Panc1 (cell line): Measurements from ENCODE around the gene MORN2. TPM values are rescaled to one million over a fixed set of nuclear protein-coding genes. Genes with fewer than 3 reads are reported as not detected.

Experiments
- ATAC-seq: fragments of 200-7000 bp; cut with Tn5 transposase; 2 replicates; pipeline ENCODE4 v1.9.1; 2020; ENCODE audit warnings: mild to moderate bottlenecking, moderate library complexity
- BruUV-seq: library from RNA; stranded (reverse); fragments of 400-500 nt; replicated peaks from 2 replicates; lab custom pipeline; 2021; lab: Mats Ljungman, UMichigan
- CTCF ChIA-PET: fragments of 300-600 bp; sonication (Branson Sonifier 250); formaldehyde crosslinking; loops from one replicate; lab custom pipeline; 2022; ENCODE audit warnings: antibody characterized with exemption; lab: Charles Lee
- POLR2A ChIA-PET: fragments of 300-600 bp; sonication (Branson Sonifier 250); formaldehyde crosslinking; loops from one replicate; lab custom pipeline; 2022; ENCODE audit warnings: antibody characterized with exemption; lab: Charles Lee
- DNase-seq: peaks from one replicate; pipeline ENCODE4 v3.0.0-alpha.2; 2010; ENCODE audit warnings: low read depth, low spot score
- H3K27ac ChIP-seq: 2 replicates; pipeline ENCODE4 v1.5.1; 2011; ENCODE audit warnings: mild to moderate bottlenecking, low read length, inconsistent platforms
- H3K27me3 ChIP-seq: fragments of 200-500 bp; sonication (Bioruptor generic); 2 replicates; pipeline ENCODE4 v1.6.0; 2014; ENCODE audit warnings: low read length, inconsistent platforms; ENCODE audit not compliant: control insufficient read depth, insufficient read depth
- H3K36me3 ChIP-seq: fragments of 200-500 bp; sonication (Bioruptor generic); 2 replicates; pipeline ENCODE4 v1.5.1; 2014; ENCODE audit warnings: inconsistent platforms, mild to moderate bottlenecking, low read length, moderate library complexity; ENCODE audit not compliant: control insufficient read depth, insufficient read depth
- H3K4me1 ChIP-seq: 2 replicates; pipeline ENCODE4 v1.5.1; 2011; ENCODE audit warnings: inconsistent platforms, mild to moderate bottlenecking, low read length, moderate library complexity; ENCODE audit not compliant: control insufficient read depth, insufficient read depth
- H3K4me3 ChIP-seq, 2 experiments: 2 replicates each; pipeline ENCODE4 v1.5.1; 2011 to 2012; ENCODE audit warnings: low read depth in 2 of 2, low read length in 2 of 2, mild to moderate bottlenecking in 2 of 2, inconsistent platforms in 1 of 2, moderate library complexity in 1 of 2
- H3K9me3 ChIP-seq: fragments of 200-500 bp; sonication (Bioruptor generic); 2 replicates; pipeline ENCODE4 v1.5.1; 2014; ENCODE audit warnings: low read depth, mild to moderate bottlenecking, inconsistent platforms, low read length, moderate library complexity; ENCODE audit not compliant: control insufficient read depth, insufficient read depth
- CTCF ChIP-seq: fragments of 450-650 bp; IDR thresholded peaks from 2 replicates; pipeline ENCODE4 v1.5.1; 2017; ENCODE audit warnings: mild to moderate bottlenecking
- POLR2AphosphoS5 ChIP-seq: IDR thresholded peaks from 2 replicates; pipeline ENCODE4 v1.6.1; 2012; ENCODE audit warnings: mild to moderate bottlenecking, low read depth, low read length, moderate library complexity
- SIN3A ChIP-seq: IDR thresholded peaks from 2 replicates; pipeline ENCODE4 v1.6.1; 2012; ENCODE audit warnings: low read depth, mild to moderate bottlenecking, low read length, moderate library complexity, borderline replicate concordance; ENCODE audit not compliant: insufficient read depth
- TCF7L2 ChIP-seq: IDR thresholded peaks from 2 replicates; pipeline ENCODE4 v1.6.1; 2011; ENCODE audit warnings: mild to moderate bottlenecking, low read depth, low read length, inconsistent platforms
- in situ Hi-C: cut with HindIII; loops from 2 replicates; pipeline ENCODE4 v1.10.0; 2016; ENCODE audit warnings: low sequenced_read_pairs, low pct_unique_long_range_greater_than_20kb
- intact Hi-C: fragments of 100-400 bp; cut with micrococcal nuclease; formaldehyde crosslinking; loops from one replicate; pipeline ENCODE4 v1.10.0; 2022; ENCODE audit not compliant: unreplicated experiment
- total RNA-seq: library from RNA; stranded (reverse); gene quantifications from one replicate; pipeline ENCODE4 v1.2.1, GENCODE V29; 2021; ENCODE audit not compliant: unreplicated experiment
- TF ChIP-seq, protein P1 (sequence below), 2 experiments: IDR thresholded peaks; 2 replicates each; pipeline ENCODE4 v1.6.1; 2011 to 2012; ENCODE audit warnings: low read depth in 2 of 2, control low read depth in 1 of 2, low read length in 1 of 2, mild to moderate bottlenecking in 1 of 2, moderate library complexity in 1 of 2; ENCODE audit not compliant: insufficient read depth in 1 of 2

The MORN2 gene
- total RNA-seq, 1 experiment from 2014 or later = 10.1 TPM

DNA sequence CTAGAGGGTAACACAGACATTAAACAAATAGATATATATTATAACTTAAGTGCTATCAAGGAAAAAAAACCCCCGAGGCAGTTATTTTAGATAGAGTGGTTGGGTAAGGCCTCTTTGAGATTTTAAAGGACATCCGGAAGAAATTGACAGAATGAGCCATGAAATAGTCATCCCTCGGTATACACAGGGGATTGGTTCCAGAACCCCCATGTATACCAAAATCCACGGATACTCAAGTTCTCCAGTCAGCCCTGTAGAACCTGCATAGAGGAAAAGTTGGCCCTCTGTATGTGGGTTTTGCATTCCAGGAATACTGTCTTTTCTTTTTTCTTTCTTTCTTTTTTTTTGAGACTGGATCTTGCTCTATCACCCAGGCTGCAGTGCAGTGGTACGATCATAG lies 2.0 kb upstream of the MORN2 start:
- CTCF ChIA-PET = interaction anchor here (0.6 to 0.7 kb wide), 2 partner anchors 14 to 829 kb away, joined by 3 to 5 read pairs; no protein-coding TSS in a partner anchor
- intact Hi-C loops (no loop called here), in situ Hi-C loops (no loop called here)
- no peak for TF ChIP-seq TCF7L2
- Histone ChIP-seq H3K9me3 (0 out of 2 replicates have a peak, but pooled peaks cover 3% of the 10 kb centered on the region), H3K4me3 (no peak overlapping the region), H3K4me1 (peaks cover 5% of the 10 kb centered on the region; the same call in 1 of the 2 replicates), H3K36me3 (peaks cover 3% of the 10 kb centered on the region; the same call in 1 of the 2 replicates), H3K27me3 (no peaks in the 10 kb centered on the region), H3K27ac (no peak overlapping the region)
- DNase-seq = no peak
- POLR2A ChIA-PET = interaction anchor here (0.6 kb wide), 1 partner anchor 113 kb away, joined by 5 read pairs; no protein-coding TSS in a partner anchor
- BruUV-seq = no TSS peak
- ATAC-seq = no peak

- ATAC-seq (no peak; the same call in 1 of the 2 replicates), DNase-seq (no peak)
- in situ Hi-C loops (no loop called here), intact Hi-C loops (no loop called here)
- BruUV-seq = no TSS peak
- Histone ChIP-seq H3K27me3 (no peaks in the 10 kb centered on the region), H3K27ac (peak overlapping the region; percentile 83), H3K4me1 (peaks cover 5% of the 10 kb centered on the region; the same call in 1 of the 2 replicates), H3K36me3 (peaks cover 3% of the 10 kb centered on the region; the same call in 1 of the 2 replicates), H3K4me3 (peak overlapping the region; percentile 76 to 99), H3K9me3 (0 out of 2 replicates have a peak, but pooled peaks cover 3% of the 10 kb centered on the region)
- TF ChIP-seq CTCF (no peak), POLR2AphosphoS5 (no peak), TCF7L2 (no peak), SIN3A (no peak)
- TF ChIP-seq, protein P1, sequence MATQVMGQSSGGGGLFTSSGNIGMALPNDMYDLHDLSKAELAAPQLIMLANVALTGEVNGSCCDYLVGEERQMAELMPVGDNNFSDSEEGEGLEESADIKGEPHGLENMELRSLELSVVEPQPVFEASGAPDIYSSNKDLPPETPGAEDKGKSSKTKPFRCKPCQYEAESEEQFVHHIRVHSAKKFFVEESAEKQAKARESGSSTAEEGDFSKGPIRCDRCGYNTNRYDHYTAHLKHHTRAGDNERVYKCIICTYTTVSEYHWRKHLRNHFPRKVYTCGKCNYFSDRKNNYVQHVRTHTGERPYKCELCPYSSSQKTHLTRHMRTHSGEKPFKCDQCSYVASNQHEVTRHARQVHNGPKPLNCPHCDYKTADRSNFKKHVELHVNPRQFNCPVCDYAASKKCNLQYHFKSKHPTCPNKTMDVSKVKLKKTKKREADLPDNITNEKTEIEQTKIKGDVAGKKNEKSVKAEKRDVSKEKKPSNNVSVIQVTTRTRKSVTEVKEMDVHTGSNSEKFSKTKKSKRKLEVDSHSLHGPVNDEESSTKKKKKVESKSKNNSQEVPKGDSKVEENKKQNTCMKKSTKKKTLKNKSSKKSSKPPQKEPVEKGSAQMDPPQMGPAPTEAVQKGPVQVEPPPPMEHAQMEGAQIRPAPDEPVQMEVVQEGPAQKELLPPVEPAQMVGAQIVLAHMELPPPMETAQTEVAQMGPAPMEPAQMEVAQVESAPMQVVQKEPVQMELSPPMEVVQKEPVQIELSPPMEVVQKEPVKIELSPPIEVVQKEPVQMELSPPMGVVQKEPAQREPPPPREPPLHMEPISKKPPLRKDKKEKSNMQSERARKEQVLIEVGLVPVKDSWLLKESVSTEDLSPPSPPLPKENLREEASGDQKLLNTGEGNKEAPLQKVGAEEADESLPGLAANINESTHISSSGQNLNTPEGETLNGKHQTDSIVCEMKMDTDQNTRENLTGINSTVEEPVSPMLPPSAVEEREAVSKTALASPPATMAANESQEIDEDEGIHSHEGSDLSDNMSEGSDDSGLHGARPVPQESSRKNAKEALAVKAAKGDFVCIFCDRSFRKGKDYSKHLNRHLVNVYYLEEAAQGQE (IDR thresholded peaks at IDR 0.05; ENCODE audit: insufficient read depth in 1 of 2, low read depth in 2 of 2, low read length in 1 of 2) = no peak
- CTCF ChIA-PET = interaction anchor here (0.7 kb wide), 1 partner anchor 1392 kb away, joined by 5 read pairs; no protein-coding TSS in a partner anchor
- POLR2A ChIA-PET = interaction anchor here (0.6 to 0.7 kb wide), 2 partner anchors 20 to 89 kb away, joined by 3 to 4 read pairs; no protein-coding TSS in a partner anchor
Measured at GRCh38 chr2:38875227-38875575, 575 bp upstream of the MORN2 start.

GRCh38 chr2:38876407-38876806 lies 631 bp downstream of the MORN2 start:
- Histone ChIP-seq H3K36me3 (peaks cover 3% of the 10 kb centered on the region), H3K4me3 (peak overlapping the region; percentile 76 to 99), H3K27me3 (no peaks in the 10 kb centered on the region), H3K4me1 (peaks cover 5% of the 10 kb centered on the region; the same call in 1 of the 2 replicates), H3K9me3 (no peaks in the 10 kb centered on the region), H3K27ac (peak overlapping the region; percentile 83)
- intact Hi-C loops (no loop called here), in situ Hi-C loops (no loop called here)
- DNase-seq = no peak
- no peak for TF ChIP-seq POLR2AphosphoS5
- TF ChIP-seq SIN3A = no peak
- no peak for TF ChIP-seq CTCF
- TF ChIP-seq, protein P1 (IDR thresholded peaks at IDR 0.05; ENCODE audit: insufficient read depth in 1 of 2, low read depth in 2 of 2, low read length in 1 of 2) = no peak
- no peak for TF ChIP-seq TCF7L2
- ATAC-seq = peak; percentile 18
- CTCF ChIA-PET = interaction anchor here (0.6 kb wide), 1 partner anchor 26 kb away, joined by 5 read pairs; no protein-coding TSS in a partner anchor
- POLR2A ChIA-PET = interaction anchor here (1.4 kb wide), 1 partner anchor 125 kb away, joined by 15 read pairs; the partner anchor contains the start of gene SRSF7
- BruUV-seq = no TSS peak
